ES-I3 (cell line): ENCODE data around the gene ANKRD11.

Experiments used
- H3K36me3 ChIP-seq: 2 replicates; pipeline ENCODE4 v1.6.1; 2013; ENCODE audit warnings: mild to moderate bottlenecking, low read length, control low read depth, moderate library complexity; ENCODE audit not compliant: insufficient read depth
- H3K4me1 ChIP-seq: 2 replicates; pipeline ENCODE4 v1.6.1; 2013; ENCODE audit warnings: mild to moderate bottlenecking, control low read depth, low read length; ENCODE audit not compliant: insufficient read depth
- H3K9ac ChIP-seq: 2 replicates; pipeline ENCODE4 v1.6.1; 2013; ENCODE audit warnings: low read depth, mild to moderate bottlenecking, low read length, moderate library complexity
- H3K9me3 ChIP-seq: 2 replicates; pipeline ENCODE4 v1.6.1; 2013; ENCODE audit warnings: mild to moderate bottlenecking, low read length, moderate library complexity; ENCODE audit not compliant: control insufficient read depth, insufficient read depth

The ANKRD11 gene

DNA sequence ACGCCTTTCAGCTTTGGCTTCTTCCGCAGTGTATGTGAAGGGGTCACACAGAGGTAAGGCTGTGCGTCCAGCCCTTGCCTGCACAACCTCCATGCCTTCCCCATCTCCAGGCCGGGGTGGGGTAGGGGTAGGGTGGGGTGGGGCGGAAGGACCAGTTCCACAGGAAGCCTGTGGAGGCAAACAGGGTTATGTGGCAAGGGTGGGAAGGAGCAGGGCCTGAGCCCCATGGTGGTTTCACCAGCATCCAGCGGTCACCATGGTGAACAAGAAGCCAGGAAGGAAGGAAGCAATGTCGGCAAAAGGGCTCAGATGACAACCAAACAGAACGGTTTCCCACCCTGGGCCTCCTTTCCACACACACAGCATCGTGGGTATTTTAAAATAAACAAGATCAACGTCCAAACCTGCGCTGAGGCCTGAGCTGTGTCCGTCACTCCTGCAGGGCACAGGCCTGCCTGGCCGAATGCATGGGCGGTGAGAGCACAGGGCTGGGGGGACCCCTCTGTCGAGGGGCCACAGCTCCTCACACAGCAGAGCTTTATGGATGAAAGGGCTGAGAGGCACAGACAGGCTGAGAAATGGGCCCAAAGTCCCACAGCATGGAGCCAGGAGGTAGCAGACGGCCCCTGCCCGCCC, 192.3 kb downstream of the ANKRD11 start:
- peaks cover 29% of the 10 kb centered on the region for H3K4me1 ChIP-seq
- no peak overlapping the region for H3K9ac ChIP-seq
- no peaks in the 10 kb centered on the region for H3K9me3 ChIP-seq
- H3K36me3 ChIP-seq: peaks cover 3% of the 10 kb centered on the region

DNA sequence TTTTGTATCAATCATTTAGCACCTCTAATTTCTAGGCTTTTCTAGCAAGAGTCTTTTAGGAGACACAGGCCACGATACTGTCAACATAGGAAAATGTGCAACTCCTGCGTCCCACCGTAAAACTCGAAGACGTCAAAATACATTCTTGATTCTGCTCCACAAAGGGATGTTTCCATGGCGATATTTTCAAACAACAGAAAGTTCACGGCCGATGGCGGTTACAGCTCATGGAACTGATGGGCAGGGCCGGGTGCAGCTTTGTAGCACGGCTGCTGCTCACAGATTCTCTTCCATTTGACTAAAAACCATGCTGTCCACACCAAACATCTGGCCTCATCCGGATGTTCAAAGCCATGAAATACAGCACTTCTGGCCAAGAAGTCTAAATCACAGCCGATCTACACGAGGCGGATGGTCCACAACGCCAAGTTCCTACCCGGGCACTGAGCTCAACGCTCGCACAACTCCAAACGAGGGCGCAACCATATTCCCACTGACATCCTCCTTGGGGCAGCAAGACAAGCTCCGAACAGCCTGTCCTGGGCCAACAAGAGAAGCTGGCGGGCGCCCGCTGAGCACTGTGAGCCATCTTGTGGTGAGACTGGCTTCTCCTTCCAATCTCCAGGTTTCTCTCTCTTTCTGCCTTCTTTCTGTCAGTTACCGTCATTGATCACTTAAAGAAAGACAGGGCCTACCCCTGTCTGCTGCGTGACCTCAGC, 193.0 kb downstream of the ANKRD11 start:
- H3K4me1 ChIP-seq: peaks cover 33% of the 10 kb centered on the region
- H3K9ac ChIP-seq: no peak overlapping the region

DNA sequence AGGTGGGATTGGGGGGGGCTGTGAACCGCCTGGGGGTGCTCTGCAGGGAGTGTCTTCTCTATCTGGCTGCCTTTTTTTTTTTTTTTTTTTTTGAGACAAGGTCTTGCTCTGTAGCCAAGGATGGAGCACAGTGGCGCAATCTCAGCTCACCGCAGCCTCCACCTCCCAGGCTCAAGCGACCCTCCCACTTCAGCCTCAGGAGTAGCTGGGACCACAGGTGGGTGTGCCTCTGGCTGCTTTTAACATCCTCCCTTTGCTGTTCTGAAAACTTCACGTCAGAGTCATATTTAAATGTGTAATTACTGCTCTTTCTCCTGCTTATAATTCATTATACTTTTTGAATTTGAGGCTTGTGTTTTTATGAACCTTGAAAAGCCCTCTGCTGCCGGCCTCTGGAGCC, 194.4 kb downstream of the ANKRD11 start:
- no peak overlapping the region for H3K9ac ChIP-seq
- H3K4me1 ChIP-seq: peaks cover 46% of the 10 kb centered on the region
- peaks cover 3% of the 10 kb centered on the region for H3K36me3 ChIP-seq
- no peaks in the 10 kb centered on the region for H3K9me3 ChIP-seq

More for the DNA sequence above, 193.0 kb downstream of the ANKRD11 start:
- Histone ChIP-seq H3K36me3 (peaks cover 3% of the 10 kb centered on the region), H3K9me3 (no peaks in the 10 kb centered on the region)

DNA sequence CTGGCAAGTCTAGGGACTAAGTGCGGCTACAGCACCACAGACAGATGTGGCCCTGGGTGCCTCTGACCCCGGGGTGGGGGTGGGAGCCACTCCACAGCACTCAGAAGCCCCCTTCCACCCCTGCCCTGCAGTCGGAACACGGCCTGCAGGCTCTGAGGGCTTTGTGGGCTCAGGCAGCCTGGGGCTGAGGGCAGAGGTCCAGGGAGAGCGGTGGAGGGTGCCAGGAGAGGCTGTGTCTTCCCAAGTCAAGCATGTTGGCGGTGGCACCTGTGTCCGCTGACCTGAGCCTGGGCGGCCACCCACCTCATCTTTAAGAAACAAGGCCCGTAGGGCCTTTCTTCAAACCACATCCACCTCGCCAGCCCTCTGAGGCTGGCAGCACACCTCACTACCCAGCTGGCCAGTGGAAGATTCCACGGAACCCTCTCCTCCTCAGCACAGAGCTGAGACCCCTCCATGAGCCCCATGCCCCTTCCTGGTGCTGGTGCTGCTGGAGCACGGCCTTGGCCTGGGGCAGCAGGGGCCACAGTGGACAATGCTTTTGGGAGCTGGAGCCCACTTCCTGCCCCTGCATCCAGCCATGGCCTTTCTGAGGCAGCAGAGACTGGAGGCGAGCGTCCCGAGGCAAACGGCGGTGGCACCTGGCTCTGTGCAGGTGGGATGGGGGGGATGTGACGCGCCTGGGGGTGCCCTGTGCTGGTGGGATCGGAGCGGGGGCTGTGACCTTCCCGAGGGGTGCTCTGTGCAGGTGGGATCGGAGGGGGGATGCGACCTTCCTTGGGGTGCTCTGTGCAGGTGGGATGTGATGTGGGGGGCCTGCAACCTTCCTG, 195.1 kb downstream of the ANKRD11 start:
- peaks cover 49% of the 10 kb centered on the region for H3K4me1 ChIP-seq
- H3K36me3 ChIP-seq: no peaks in the 10 kb centered on the region; the same call in 1 of the 2 replicates
- H3K9me3 ChIP-seq: no peaks in the 10 kb centered on the region
- H3K9ac ChIP-seq: no peak overlapping the region

DNA sequence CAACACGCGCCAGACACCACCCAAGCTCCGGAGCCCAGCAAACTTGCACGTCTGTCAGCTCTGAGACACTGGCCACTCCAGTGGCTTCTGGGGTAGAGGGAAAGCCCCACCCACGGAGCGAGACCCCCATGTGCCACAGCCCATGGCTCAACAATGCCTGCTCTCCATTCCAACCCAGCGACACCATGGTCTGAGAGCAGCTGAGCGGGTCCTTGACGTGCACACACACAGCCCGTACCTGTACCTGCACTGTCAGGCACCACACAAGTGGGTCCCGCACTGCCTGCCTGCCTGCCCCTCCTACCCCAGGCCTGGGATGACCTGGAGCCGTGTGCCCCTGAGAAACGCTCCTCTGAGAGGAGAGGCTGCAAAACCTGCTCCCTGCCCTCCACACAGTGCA, 195.9 kb downstream of the ANKRD11 start:
- Histone ChIP-seq H3K9ac (no peak overlapping the region), H3K9me3 (no peaks in the 10 kb centered on the region), H3K4me1 (peaks cover 49% of the 10 kb centered on the region), H3K36me3 (no peaks in the 10 kb centered on the region; the same call in 1 of the 2 replicates)

DNA sequence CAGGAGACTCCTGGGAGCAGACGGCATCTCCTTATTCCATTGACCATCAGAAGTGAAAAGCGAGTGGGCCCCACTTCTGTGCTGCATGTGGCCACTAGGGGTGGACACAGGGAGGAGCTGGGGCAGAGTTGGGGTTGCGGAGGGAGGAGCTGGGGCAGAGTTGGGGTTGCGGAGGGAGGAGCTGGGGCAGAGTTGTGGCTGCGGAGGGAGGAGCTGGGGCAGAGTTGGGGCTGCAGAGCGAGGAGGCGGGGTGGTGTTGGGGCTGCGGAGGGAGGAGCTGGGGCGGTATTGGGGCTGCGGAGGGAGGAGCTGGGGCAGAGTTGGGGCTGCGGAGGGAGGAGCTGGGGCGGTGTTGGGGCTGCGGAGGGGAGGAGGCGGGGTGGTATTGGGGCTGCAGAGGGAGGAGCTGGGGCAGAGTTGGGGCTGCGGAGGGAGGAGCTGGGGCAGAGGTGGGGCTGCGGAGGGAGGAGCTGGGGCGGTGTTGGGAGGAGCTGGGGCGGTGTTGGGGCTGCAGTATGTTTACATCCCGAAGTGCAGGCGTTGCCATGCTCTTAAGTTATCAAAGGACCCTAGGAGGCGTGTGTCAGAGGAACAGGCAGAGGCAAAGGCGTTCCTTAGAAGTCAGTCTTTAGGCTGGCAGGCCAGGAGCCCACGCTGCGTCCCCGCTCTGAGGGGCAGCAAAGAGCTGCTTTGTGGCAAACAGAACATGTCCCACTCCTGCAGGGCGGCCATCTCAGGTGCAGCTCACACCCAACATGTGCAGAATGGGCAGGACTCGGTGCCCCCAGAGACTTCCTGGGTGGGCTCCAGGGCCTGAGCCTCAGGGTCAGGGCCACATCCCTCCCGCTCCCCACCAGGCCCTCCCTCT, 196.9 kb downstream of the ANKRD11 start:
- Histone ChIP-seq H3K9ac (no peak overlapping the region), H3K36me3 (peaks cover 2% of the 10 kb centered on the region), H3K4me1 (peaks cover 49% of the 10 kb centered on the region), H3K9me3 (no peaks in the 10 kb centered on the region)

DNA sequence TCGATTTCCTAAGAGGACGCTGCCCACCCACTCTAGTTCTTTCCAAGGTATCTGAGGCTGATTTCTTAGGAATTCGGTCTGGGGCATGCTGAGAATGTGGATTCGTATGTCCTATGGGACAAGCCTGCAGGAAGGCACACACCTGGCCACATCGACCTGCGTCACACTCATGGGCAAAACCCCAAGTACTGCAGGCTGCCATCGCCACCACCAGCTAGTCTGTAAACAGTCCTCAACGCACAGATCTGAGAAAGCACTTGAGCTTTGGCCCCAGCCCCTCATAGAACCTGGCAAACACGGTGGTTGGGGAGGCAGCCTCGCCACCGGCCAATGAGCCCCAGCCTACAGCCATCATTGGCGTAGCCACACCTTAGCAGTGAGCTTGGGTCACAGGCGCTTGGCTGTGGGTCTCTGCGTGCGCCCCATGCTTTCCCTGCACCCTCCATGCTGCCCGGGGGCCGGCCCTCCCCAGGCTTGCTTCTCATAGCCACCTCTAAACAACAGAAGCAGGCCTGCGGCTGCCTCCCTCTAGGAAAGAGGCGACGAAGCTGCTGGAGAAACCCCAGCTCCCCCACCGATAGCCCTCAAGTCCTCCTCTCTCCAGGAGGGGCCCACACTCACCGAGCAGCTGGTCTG, 197.8 kb downstream of the ANKRD11 start:
- Histone ChIP-seq H3K36me3 (peaks cover 10% of the 10 kb centered on the region), H3K9me3 (no peaks in the 10 kb centered on the region), H3K9ac (no peak overlapping the region), H3K4me1 (peaks cover 48% of the 10 kb centered on the region)

DNA sequence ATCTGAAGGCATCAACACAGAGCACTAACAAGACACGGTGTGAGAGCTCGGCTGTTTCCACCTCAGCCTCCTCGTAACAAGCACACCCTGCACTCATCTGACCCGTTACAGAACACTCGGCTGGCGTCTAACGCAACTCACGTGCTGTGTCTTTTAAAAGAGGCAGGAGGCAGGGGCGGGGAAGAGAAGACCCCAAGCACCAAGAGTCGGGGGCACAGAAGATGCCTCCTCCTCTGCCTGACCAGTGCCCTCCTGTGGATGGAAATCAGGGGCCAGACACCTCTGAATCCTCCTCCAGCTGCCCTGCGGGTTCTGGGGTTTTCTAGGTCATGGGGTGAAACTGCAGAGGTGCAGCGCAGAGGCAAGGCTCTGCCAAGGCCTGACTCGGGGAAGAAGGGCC, 198.6 kb downstream of the ANKRD11 start:
- Histone ChIP-seq H3K4me1 (peaks cover 40% of the 10 kb centered on the region), H3K9ac (no peak overlapping the region), H3K9me3 (no peaks in the 10 kb centered on the region), H3K36me3 (peaks cover 13% of the 10 kb centered on the region)

DNA sequence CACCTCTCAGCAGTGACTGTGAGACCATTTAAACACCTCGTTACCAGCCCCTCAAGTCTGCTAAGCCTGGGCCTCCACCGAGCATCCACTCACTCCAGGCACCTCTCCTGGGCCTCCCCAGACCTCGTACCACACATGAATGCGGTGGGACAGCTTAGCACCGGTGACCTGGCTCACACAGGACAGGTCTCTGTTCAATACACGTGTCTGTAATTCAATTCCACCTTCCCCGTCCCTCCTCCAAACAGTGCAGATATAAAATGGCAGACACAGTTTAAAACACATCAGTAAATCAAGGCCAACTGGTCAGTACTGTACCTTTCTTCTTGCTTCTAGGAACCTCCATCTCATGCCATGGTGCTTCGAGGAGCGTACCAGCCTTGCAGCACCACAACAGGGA, 199.0 kb downstream of the ANKRD11 start:
- no peaks in the 10 kb centered on the region for H3K9me3 ChIP-seq
- H3K4me1 ChIP-seq: peaks cover 38% of the 10 kb centered on the region
- no peak overlapping the region for H3K9ac ChIP-seq
- H3K36me3 ChIP-seq: peaks cover 17% of the 10 kb centered on the region

DNA sequence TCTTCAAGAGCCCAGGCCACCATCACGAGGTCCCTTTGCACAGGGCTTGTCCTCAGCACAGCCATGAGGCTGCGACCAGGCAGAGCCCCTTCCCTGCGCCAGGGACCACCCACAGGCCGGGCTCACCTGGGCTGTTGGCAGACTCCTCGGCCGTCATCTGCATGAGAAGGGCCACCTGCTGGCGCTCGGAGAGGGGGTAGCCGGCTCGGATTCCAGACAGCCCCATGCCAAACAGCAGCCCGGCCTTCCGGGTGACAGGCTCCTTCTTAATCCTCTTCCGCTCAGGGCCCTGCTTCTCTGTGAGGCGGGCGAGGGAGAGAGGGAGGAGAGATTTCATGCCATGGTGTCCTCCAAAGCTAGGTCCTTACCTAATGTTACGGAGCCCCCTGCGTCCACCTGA, 199.5 kb downstream of the ANKRD11 start:
- Histone ChIP-seq H3K9me3 (no peaks in the 10 kb centered on the region), H3K9ac (no peak overlapping the region), H3K36me3 (peaks cover 19% of the 10 kb centered on the region), H3K4me1 (peaks cover 38% of the 10 kb centered on the region)

DNA sequence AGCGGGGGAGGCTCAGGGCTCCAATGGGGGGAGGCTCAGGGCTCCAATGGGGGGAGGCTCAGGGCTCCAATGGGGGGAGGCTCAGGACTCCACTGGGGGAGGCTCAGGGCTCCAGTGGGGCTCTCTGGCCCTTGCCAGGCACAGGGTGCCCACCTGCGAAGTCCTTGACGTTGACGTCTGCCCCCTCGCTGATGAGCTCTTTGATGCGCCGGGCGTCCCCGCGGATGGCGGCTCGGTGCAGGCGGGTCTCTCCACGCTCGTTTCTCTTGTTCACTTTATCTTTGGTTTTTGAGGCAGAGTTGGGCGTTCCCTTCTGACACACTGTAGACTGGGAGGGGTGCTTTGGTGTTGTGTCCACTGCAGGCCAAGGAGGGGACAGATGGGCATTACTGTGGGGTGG, 199.9 kb downstream of the ANKRD11 start:
- H3K4me1 ChIP-seq: peaks cover 37% of the 10 kb centered on the region
- H3K9me3 ChIP-seq: no peaks in the 10 kb centered on the region
- H3K36me3 ChIP-seq: peaks cover 23% of the 10 kb centered on the region
- H3K9ac ChIP-seq: no peak overlapping the region

DNA sequence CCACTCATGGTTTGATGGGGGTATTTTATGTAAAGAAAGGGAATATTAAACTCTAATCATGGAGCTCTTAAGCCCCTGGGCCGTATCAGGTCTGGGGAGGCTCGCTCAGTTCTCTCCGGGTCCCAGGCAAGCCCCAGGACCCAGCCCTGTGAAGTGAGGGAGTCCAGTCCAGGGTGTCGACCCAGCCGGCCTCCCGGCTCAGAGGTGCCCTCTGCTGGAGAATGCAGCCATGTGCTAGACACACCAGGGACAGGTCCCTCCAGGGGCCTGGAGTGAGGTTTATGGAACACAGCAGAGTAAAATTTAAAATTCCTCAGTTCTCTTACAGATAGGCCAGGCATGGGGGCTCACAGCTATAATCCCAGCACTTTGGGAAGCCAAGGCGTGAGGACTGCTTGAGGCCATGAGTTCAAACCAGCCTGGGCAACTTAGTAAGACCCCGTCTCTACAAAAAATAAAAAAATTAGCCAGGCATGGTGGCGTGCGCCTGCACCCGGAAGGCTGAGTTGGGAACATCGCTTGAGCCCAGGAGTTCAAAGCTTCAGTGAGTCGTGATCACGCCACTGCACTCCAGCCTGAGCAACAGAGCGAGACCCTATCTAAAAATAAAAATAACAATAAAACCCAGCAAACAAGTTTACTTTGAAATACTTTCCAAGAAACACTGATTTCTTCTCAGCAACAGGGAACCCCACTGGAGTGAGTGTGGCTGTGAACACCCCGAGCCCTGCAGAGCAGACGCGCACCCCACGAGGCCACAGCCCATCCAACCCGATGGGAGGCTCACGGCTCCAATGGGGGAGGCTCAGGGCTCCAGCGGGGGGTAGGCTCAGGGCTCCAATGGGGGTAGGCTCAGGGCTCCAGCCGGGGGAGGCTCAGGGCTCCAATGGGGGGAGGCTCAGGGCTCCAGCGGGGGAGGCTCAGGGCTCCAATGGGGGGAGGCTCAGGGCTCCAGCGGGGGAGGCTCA, 200.6 kb downstream of the ANKRD11 start:
- Histone ChIP-seq H3K9ac (no peak overlapping the region), H3K36me3 (peaks cover 29% of the 10 kb centered on the region), H3K4me1 (peaks cover 30% of the 10 kb centered on the region), H3K9me3 (no peaks in the 10 kb centered on the region)

DNA sequence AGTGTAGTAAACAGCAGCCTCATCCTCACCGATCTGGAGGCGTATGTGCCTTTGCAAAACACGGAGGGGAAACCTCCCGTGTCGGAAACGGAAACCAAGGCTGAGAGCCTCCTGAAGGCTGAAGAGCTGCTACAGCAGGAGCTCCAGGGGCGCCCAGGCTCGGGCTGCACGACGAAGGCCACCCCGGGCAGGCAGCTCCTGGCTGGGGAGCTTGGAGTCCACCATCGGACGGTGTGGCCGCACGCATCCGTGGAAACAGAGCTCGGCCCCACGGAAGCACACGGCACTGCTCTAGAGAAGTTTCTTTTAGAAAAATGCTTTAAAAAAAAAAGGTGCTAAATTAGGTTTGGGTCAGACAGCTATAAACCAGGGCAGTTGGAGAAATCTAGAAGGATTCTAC, 201.4 kb downstream of the ANKRD11 start:
- Histone ChIP-seq H3K9ac (no peak overlapping the region), H3K4me1 (peaks cover 23% of the 10 kb centered on the region), H3K36me3 (peaks cover 35% of the 10 kb centered on the region), H3K9me3 (no peaks in the 10 kb centered on the region)
